ENCODE results near the gene NRP1.
A peak's percentile ranks its signal among the peaks of the same experiment; 100 is the strongest.

Gene NRP1

DNA sequence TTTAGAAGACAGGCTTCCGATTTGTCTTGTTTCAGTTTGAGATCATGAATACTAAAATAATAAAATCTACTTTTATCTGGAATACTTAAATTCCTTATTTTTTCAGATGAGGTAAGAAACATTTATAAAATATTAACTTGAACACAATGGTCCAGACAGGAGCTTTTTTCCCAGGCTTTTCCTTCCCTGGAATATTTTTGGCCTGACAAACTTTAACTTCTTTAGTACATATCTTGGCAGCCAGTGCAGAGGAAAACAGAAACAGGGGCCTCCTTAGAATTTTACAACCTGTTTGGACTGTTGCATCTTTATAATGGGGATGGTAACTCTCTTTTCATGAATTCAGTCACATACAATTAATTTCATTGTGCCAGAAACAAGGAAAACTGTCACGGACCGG is 41.4 kb downstream of the NRP1 start:
- no peak overlapping the region for H4K8ac ChIP-seq (ENCODE audit: low read depth, low read length)
- DNase-seq: no peak
- H2AK5ac ChIP-seq (ENCODE audit: low read length): no peak overlapping the region
- H3K27ac ChIP-seq (ENCODE audit: low read depth, low read length): no peak overlapping the region
- H2BK12ac ChIP-seq (ENCODE audit: low read length): no peak overlapping the region
- no peak overlapping the region for H3K4me3 ChIP-seq (ENCODE audit: low read depth, low read length)
- peaks cover 8% of the 10 kb centered on the region for H3K79me1 ChIP-seq (ENCODE audit: low read length)
- H3K23ac ChIP-seq (ENCODE audit: low read length): no peak overlapping the region
- H4K91ac ChIP-seq (ENCODE audit: low read depth, low read length): no peak overlapping the region
- H2BK5ac ChIP-seq (ENCODE audit: low read depth, low read length, poor library complexity): no peak overlapping the region
- H3K18ac ChIP-seq (ENCODE audit: low read length): no peak overlapping the region
- no peaks in the 10 kb centered on the region for H3K27me3 ChIP-seq (ENCODE audit: insufficient read depth, low read length)
- no peak overlapping the region for H3K9ac ChIP-seq (ENCODE audit: low read length)
- peaks cover 5 to 8% of the 10 kb centered on the region in 2 experiments for H3K36me3 ChIP-seq (ENCODE audit: control insufficient read depth in 1 of 2, insufficient read depth in 2 of 2, low read length in 2 of 2)
- no CpG with 5 or more reads among the region's 3 CpGs for WGBS (ENCODE audit: extremely low coverage, insufficient coverage, insufficient read length)
- no peak overlapping the region for H3K4ac ChIP-seq (ENCODE audit: low read depth, low read length)
- H3K9me3 ChIP-seq (ENCODE audit: insufficient read depth, low read depth, low read length): no peaks in the 10 kb centered on the region
- H2BK120ac ChIP-seq (ENCODE audit: insufficient read depth, low read length, poor library complexity): no peak overlapping the region
- peaks cover 2% of the 10 kb centered on the region for H3K79me2 ChIP-seq (ENCODE audit: control insufficient read depth, insufficient read depth, low read length, poor library complexity)
- no peak overlapping the region for H2AFZ ChIP-seq (ENCODE audit: insufficient read depth, low read length, poor library complexity)
- H3K4me1 ChIP-seq (ENCODE audit: control insufficient read depth in 1 of 2, insufficient read depth in 2 of 2, low read length in 2 of 2): peaks cover 5% of the 10 kb centered on the region in 2 experiments
- no peak overlapping the region for H4K12ac ChIP-seq (ENCODE audit: low read depth, low read length)
- no peak overlapping the region for H3K4me2 ChIP-seq (ENCODE audit: low read length)
- no peak overlapping the region for H3K14ac ChIP-seq (ENCODE audit: low read length)

DNA sequence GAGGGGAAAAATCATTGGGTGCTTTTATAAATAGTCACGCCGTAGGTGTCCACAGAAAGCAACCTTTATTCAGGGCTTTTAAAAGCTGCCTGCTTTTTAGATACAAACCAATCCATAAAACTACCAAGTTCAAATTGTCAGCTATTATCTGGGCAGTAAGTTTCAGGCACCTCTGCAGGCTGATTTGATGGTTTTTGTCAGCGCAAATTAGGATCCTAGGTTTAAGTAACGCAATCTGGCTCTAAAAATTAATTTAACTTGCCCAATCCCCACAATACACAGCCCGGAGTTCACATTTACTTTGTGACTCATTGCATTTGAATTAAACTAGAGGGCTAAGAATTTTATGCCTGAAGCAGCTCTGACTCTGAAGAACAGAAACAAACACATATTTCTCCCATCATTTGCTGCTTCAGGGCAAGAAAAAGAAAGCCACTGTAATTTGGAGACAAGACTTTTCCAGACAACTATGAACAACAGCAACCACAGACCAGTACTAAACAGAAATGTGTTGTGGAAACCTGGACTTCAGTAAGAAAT is 43.3 kb downstream of the NRP1 start:
- peaks cover 2% of the 10 kb centered on the region for H3K79me2 ChIP-seq (ENCODE audit: control insufficient read depth, insufficient read depth, low read length, poor library complexity)
- H3K4me3 ChIP-seq (ENCODE audit: low read depth, low read length): no peak overlapping the region
- no peaks in the 10 kb centered on the region for H3K9me3 ChIP-seq (ENCODE audit: insufficient read depth, low read depth, low read length)
- H3K23ac ChIP-seq (ENCODE audit: low read length): no peak overlapping the region
- no peak overlapping the region for H4K8ac ChIP-seq (ENCODE audit: low read depth, low read length)
- H2AFZ ChIP-seq (ENCODE audit: insufficient read depth, low read length, poor library complexity): no peak overlapping the region
- peak; percentile 77 to 93 for DNase-seq
- H3K27me3 ChIP-seq (ENCODE audit: insufficient read depth, low read length): no peaks in the 10 kb centered on the region
- no peak overlapping the region for H4K12ac ChIP-seq (ENCODE audit: low read depth, low read length)
- H3K36me3 ChIP-seq (ENCODE audit: control insufficient read depth in 1 of 2, insufficient read depth in 2 of 2, low read length in 2 of 2): peaks cover 5% of the 10 kb centered on the region in 2 experiments
- H3K27ac ChIP-seq (ENCODE audit: low read depth, low read length): peak overlapping the region; percentile 75
- H3K4ac ChIP-seq (ENCODE audit: low read depth, low read length): no peak overlapping the region
- peaks cover 5% of the 10 kb centered on the region in 2 experiments for H3K4me1 ChIP-seq (ENCODE audit: control insufficient read depth in 1 of 2, insufficient read depth in 2 of 2, low read length in 2 of 2)
- peak overlapping the region; percentile 68 for H2BK12ac ChIP-seq (ENCODE audit: low read length)
- no CpG with 5 or more reads among the region's 5 CpGs for WGBS (ENCODE audit: extremely low coverage, insufficient coverage, insufficient read length)
- peaks cover 8% of the 10 kb centered on the region for H3K79me1 ChIP-seq (ENCODE audit: low read length)
- H3K4me2 ChIP-seq (ENCODE audit: low read length): no peak overlapping the region
- H3K9ac ChIP-seq (ENCODE audit: low read length): no peak overlapping the region
- H2BK120ac ChIP-seq (ENCODE audit: insufficient read depth, low read length, poor library complexity): no peak overlapping the region
- H3K14ac ChIP-seq (ENCODE audit: low read length): no peak overlapping the region
- no peak overlapping the region for H2BK5ac ChIP-seq (ENCODE audit: low read depth, low read length, poor library complexity)
- H4K91ac ChIP-seq (ENCODE audit: low read depth, low read length): peak overlapping the region; percentile 21
- peak overlapping the region; percentile 64 for H3K18ac ChIP-seq (ENCODE audit: low read length)
- H2AK5ac ChIP-seq (ENCODE audit: low read length): no peak overlapping the region

DNA sequence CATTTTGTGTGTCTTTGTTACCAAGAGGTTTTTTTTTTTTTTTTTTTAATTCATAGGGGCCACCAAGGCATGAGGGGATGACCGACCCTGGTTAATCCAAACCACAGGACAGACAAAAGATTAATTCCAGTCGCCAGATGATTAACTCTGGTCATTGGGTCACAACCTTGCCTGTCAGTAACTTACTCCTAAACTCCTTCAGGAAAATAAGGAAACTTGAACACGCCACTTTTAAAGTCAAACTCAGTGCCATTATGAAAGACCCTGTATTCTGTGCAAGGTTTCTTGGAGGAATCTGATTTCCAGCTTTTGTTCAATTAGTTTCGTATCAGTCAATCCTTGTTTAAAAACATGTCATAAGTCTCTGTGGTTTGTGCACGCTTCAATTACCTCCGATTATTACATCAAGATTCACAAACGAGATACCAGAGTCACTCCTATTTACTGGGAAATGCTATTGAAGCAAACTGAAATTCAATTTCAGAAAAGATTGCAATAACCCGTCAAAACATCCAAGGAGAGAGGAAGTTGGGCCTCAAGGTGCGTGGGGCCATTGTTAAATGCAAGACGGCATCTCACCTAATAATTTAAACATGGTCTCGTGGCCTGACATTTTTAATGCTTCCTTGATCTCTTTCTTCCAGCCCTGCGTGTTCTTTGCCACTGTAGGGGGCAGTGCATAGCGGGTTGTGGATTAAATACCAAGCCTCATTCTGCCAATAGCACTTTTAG is 44.0 kb downstream of the NRP1 start:
- H4K91ac ChIP-seq (ENCODE audit: low read depth, low read length): peak overlapping the region; percentile 21
- H2AFZ ChIP-seq (ENCODE audit: insufficient read depth, low read length, poor library complexity): no peak overlapping the region
- H3K79me1 ChIP-seq (ENCODE audit: low read length): peaks cover 8% of the 10 kb centered on the region
- no peaks in the 10 kb centered on the region for H3K9me3 ChIP-seq (ENCODE audit: insufficient read depth, low read depth, low read length)
- H3K4me3 ChIP-seq (ENCODE audit: low read depth, low read length): no peak overlapping the region
- H4K12ac ChIP-seq (ENCODE audit: low read depth, low read length): no peak overlapping the region
- H3K4ac ChIP-seq (ENCODE audit: low read depth, low read length): no peak overlapping the region
- no peak overlapping the region for H3K23ac ChIP-seq (ENCODE audit: low read length)
- DNase-seq: peak in 1 of 2 donors; percentile 17
- H3K79me2 ChIP-seq (ENCODE audit: control insufficient read depth, insufficient read depth, low read length, poor library complexity): peaks cover 2% of the 10 kb centered on the region
- H2BK12ac ChIP-seq (ENCODE audit: low read length): peak overlapping the region; percentile 68
- peak overlapping the region; percentile 23 for H4K8ac ChIP-seq (ENCODE audit: low read depth, low read length)
- H3K36me3 ChIP-seq (ENCODE audit: control insufficient read depth in 1 of 2, insufficient read depth in 2 of 2, low read length in 2 of 2): peaks cover 5 to 6% of the 10 kb centered on the region in 2 experiments
- no peak overlapping the region for H3K4me2 ChIP-seq (ENCODE audit: low read length)
- no peaks in the 10 kb centered on the region for H3K27me3 ChIP-seq (ENCODE audit: insufficient read depth, low read length)
- peak overlapping the region; percentile 75 for H3K27ac ChIP-seq (ENCODE audit: low read depth, low read length)
- H3K14ac ChIP-seq (ENCODE audit: low read length): no peak overlapping the region
- no peak overlapping the region for H2AK5ac ChIP-seq (ENCODE audit: low read length)
- peaks cover 5% of the 10 kb centered on the region in 2 experiments for H3K4me1 ChIP-seq (ENCODE audit: control insufficient read depth in 1 of 2, insufficient read depth in 2 of 2, low read length in 2 of 2)
- WGBS (ENCODE audit: extremely low coverage, insufficient coverage, insufficient read length): no CpG with 5 or more reads among the region's 13 CpGs
- H3K18ac ChIP-seq (ENCODE audit: low read length): peak overlapping the region; percentile 64
- no peak overlapping the region for H2BK5ac ChIP-seq (ENCODE audit: low read depth, low read length, poor library complexity)
- H2BK120ac ChIP-seq (ENCODE audit: insufficient read depth, low read length, poor library complexity): no peak overlapping the region
- H3K9ac ChIP-seq (ENCODE audit: low read length): no peak overlapping the region

DNA sequence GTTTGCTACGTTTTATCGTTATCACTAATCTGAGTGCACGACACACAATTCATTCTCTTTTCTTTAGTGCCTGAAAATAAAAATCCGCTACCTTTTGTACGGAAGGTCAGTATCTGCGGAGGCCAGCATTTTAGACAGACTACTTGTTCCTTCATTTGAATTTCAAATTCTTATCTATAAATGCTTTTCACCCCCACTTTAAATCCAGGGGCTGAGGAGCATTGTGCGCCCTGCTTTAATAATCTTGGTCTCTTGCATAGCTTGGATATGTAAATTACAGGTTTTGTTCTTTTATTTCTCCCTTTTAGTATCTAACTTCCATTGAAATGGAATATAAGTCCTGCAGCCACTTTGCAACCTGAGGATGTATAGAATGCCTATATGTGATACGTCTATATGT is 44.7 kb downstream of the NRP1 start:
- Histone ChIP-seq H2AK5ac (ENCODE audit: low read length) (no peak overlapping the region), H3K79me2 (ENCODE audit: control insufficient read depth, insufficient read depth, low read length, poor library complexity) (peaks cover 2% of the 10 kb centered on the region), H4K8ac (ENCODE audit: low read depth, low read length) (no peak overlapping the region), H3K14ac (ENCODE audit: low read length) (no peak overlapping the region), H3K4me3 (ENCODE audit: low read depth, low read length) (no peak overlapping the region), H2BK5ac (ENCODE audit: low read depth, low read length, poor library complexity) (no peak overlapping the region), H3K23ac (ENCODE audit: low read length) (no peak overlapping the region), H3K36me3 (ENCODE audit: control insufficient read depth in 1 of 2, insufficient read depth in 2 of 2, low read length in 2 of 2) (peaks cover 2 to 5% of the 10 kb centered on the region in 2 experiments), H3K4me2 (ENCODE audit: low read length) (no peak overlapping the region), H3K9me3 (ENCODE audit: insufficient read depth, low read depth, low read length) (no peaks in the 10 kb centered on the region), H3K4ac (ENCODE audit: low read depth, low read length) (no peak overlapping the region), H4K91ac (ENCODE audit: low read depth, low read length) (no peak overlapping the region), H3K9ac (ENCODE audit: low read length) (no peak overlapping the region), H3K4me1 (ENCODE audit: control insufficient read depth in 1 of 2, insufficient read depth in 2 of 2, low read length in 2 of 2) (peaks cover 5% of the 10 kb centered on the region in 2 experiments), H3K18ac (ENCODE audit: low read length) (no peak overlapping the region), H2BK120ac (ENCODE audit: insufficient read depth, low read length, poor library complexity) (no peak overlapping the region), H3K27me3 (ENCODE audit: insufficient read depth, low read length) (no peaks in the 10 kb centered on the region), H2BK12ac (ENCODE audit: low read length) (no peak overlapping the region), H4K12ac (ENCODE audit: low read depth, low read length) (no peak overlapping the region), H2AFZ (ENCODE audit: insufficient read depth, low read length, poor library complexity) (no peak overlapping the region), H3K79me1 (ENCODE audit: low read length) (peaks cover 8% of the 10 kb centered on the region), H3K27ac (ENCODE audit: low read depth, low read length) (no peak overlapping the region)
- WGBS (ENCODE audit: extremely low coverage, insufficient coverage, insufficient read length): no CpG with 5 or more reads among the region's 8 CpGs
- no peak for DNase-seq
